Measurements from ENCODE around the gene COL13A1. TPM values are rescaled to one million over a fixed set of nuclear protein-coding genes. Genes with fewer than 3 reads are reported as not detected.

The COL13A1 gene
- total and polyA plus RNA-seq, 2 donors (not counting 1 experiment from before 2014, with no cell fraction given): 5.7 to 7.4 TPM

- no peak overlapping the region for H3K4me3 ChIP-seq (replicated peaks in 1 of 4; ENCODE audit: control extremely low read depth in 1 of 4, insufficient read depth in 1 of 4, low read depth in 3 of 4, low read length in 4 of 4)
- H2AFZ ChIP-seq (ENCODE audit: low read length): no peak overlapping the region
- DNase-seq (ENCODE audit: low read depth in 2 of 2): no peak
- H3K9ac ChIP-seq (ENCODE audit: insufficient read depth, low read length): no peak overlapping the region
- no peaks in the 10 kb centered on the region for H3K36me3 ChIP-seq (ENCODE audit: control insufficient read depth, insufficient read depth, low read length)
- H3K4me2 ChIP-seq (ENCODE audit: extremely low read depth, insufficient read depth, low read length): no peak overlapping the region
- no peaks in the 10 kb centered on the region for H4K20me1 ChIP-seq (ENCODE audit: control insufficient read depth, extremely low read depth, insufficient read depth, low read length)
- H3K27ac ChIP-seq (ENCODE audit: insufficient read depth, low read length): no peak overlapping the region
- no peaks in the 10 kb centered on the region for H3K79me2 ChIP-seq (ENCODE audit: control insufficient read depth, insufficient read depth, low read length)
- no peaks in the 10 kb centered on the region for H3K27me3 ChIP-seq (ENCODE audit: control insufficient read depth, insufficient read depth, low read length)
- no peaks in the 10 kb centered on the region for H3K9me3 ChIP-seq (ENCODE audit: control insufficient read depth, insufficient read depth, low read depth, low read length)
- no peak for TF ChIP-seq CTCF (conservative IDR thresholded peaks at IDR 0.05 in 1 of 2, IDR thresholded peaks at IDR 0.05 in 1 of 2; ENCODE audit: low read depth in 1 of 2, low read length in 2 of 2)
- no peak for TF ChIP-seq EZH2 (IDR thresholded peaks at IDR 0.05; ENCODE audit: low read length, missing control alignments)
- peaks cover 5% of the 10 kb centered on the region for H3K4me1 ChIP-seq (ENCODE audit: control insufficient read depth, extremely low read depth, insufficient read depth, low read length)
These were observed 76.3 kb downstream of the COL13A1 start for GRCh38 chr10:69878038-69878437.

GRCh38 chr10:69878951-69879350, 77.2 kb downstream of the COL13A1 start:
- no peak overlapping the region for H3K4me3 ChIP-seq (replicated peaks in 1 of 4; ENCODE audit: control extremely low read depth in 1 of 4, insufficient read depth in 1 of 4, low read depth in 3 of 4, low read length in 4 of 4)
- no peaks in the 10 kb centered on the region for H3K27me3 ChIP-seq (ENCODE audit: control insufficient read depth, insufficient read depth, low read length)
- no peak overlapping the region for H3K4me2 ChIP-seq (ENCODE audit: extremely low read depth, insufficient read depth, low read length)
- H3K36me3 ChIP-seq (ENCODE audit: control insufficient read depth, insufficient read depth, low read length): no peaks in the 10 kb centered on the region
- no peak overlapping the region for H2AFZ ChIP-seq (ENCODE audit: low read length)
- H3K9ac ChIP-seq (ENCODE audit: insufficient read depth, low read length): no peak overlapping the region
- H3K79me2 ChIP-seq (ENCODE audit: control insufficient read depth, insufficient read depth, low read length): no peaks in the 10 kb centered on the region
- H4K20me1 ChIP-seq (ENCODE audit: control insufficient read depth, extremely low read depth, insufficient read depth, low read length): no peaks in the 10 kb centered on the region
- peaks cover 5% of the 10 kb centered on the region for H3K4me1 ChIP-seq (ENCODE audit: control insufficient read depth, extremely low read depth, insufficient read depth, low read length)
- DNase-seq (ENCODE audit: low read depth in 2 of 2): no peak
- no peaks in the 10 kb centered on the region for H3K9me3 ChIP-seq (ENCODE audit: control insufficient read depth, insufficient read depth, low read depth, low read length)
- no peak overlapping the region for H3K27ac ChIP-seq (ENCODE audit: insufficient read depth, low read length)
- TF ChIP-seq EZH2 (IDR thresholded peaks at IDR 0.05; ENCODE audit: low read length, missing control alignments) (no peak), CTCF (conservative IDR thresholded peaks at IDR 0.05 in 1 of 2, IDR thresholded peaks at IDR 0.05 in 1 of 2; ENCODE audit: low read depth in 1 of 2, low read length in 2 of 2) (no peak)

GRCh38 chr10:69879634-69880257, 78.0 kb downstream of the COL13A1 start:
- TF ChIP-seq EZH2 (IDR thresholded peaks at IDR 0.05; ENCODE audit: low read length, missing control alignments) (no peak), CTCF (conservative IDR thresholded peaks at IDR 0.05 in 1 of 2, IDR thresholded peaks at IDR 0.05 in 1 of 2; ENCODE audit: low read depth in 1 of 2, low read length in 2 of 2) (no peak)
- H3K36me3 ChIP-seq (ENCODE audit: control insufficient read depth, insufficient read depth, low read length): no peaks in the 10 kb centered on the region
- no peak overlapping the region for H2AFZ ChIP-seq (ENCODE audit: low read length)
- no peaks in the 10 kb centered on the region for H3K79me2 ChIP-seq (ENCODE audit: control insufficient read depth, insufficient read depth, low read length)
- H3K27me3 ChIP-seq (ENCODE audit: control insufficient read depth, insufficient read depth, low read length): no peaks in the 10 kb centered on the region
- no peak for DNase-seq (ENCODE audit: low read depth in 2 of 2)
- H3K4me1 ChIP-seq (ENCODE audit: control insufficient read depth, extremely low read depth, insufficient read depth, low read length): peaks cover 3% of the 10 kb centered on the region
- H3K9me3 ChIP-seq (ENCODE audit: control insufficient read depth, insufficient read depth, low read depth, low read length): no peaks in the 10 kb centered on the region
- H3K9ac ChIP-seq (ENCODE audit: insufficient read depth, low read length): no peak overlapping the region
- no peak overlapping the region for H3K27ac ChIP-seq (ENCODE audit: insufficient read depth, low read length)
- H4K20me1 ChIP-seq (ENCODE audit: control insufficient read depth, extremely low read depth, insufficient read depth, low read length): no peaks in the 10 kb centered on the region
- H3K4me2 ChIP-seq (ENCODE audit: extremely low read depth, insufficient read depth, low read length): no peak overlapping the region
- H3K4me3 ChIP-seq (replicated peaks in 1 of 4; ENCODE audit: control extremely low read depth in 1 of 4, insufficient read depth in 1 of 4, low read depth in 3 of 4, low read length in 4 of 4): no peak overlapping the region
